ENCODE measurements around the gene BGLAP. TPM values are rescaled to one million over a fixed set of nuclear protein-coding genes. Genes with fewer than 3 reads are reported as not detected.

BGLAP gene
- total RNA-seq, 1 experiment from 2014 or later = 2.4 TPM

- no peaks in the 10 kb centered on the region for H3K9me3 ChIP-seq (ENCODE audit: control insufficient read depth, low read depth, low read length)
- no peak overlapping the region for H4K5ac ChIP-seq (ENCODE audit: insufficient read length, low read depth, low read length)
- no peaks in the 10 kb centered on the region for H4K20me1 ChIP-seq (ENCODE audit: control insufficient read depth, insufficient read depth, insufficient read length)
- H2BK15ac ChIP-seq (ENCODE audit: low read depth, low read length) = no peak overlapping the region
- DNase-seq = no peak
- H3K4me2 ChIP-seq (ENCODE audit: insufficient read depth, insufficient read length, low read length) = no peak overlapping the region
- H3K27me3 ChIP-seq (ENCODE audit: insufficient read depth, low read length) = no peaks in the 10 kb centered on the region; the same call in 1 of the 2 replicates
- no peak overlapping the region for H3K4ac ChIP-seq (ENCODE audit: low read depth, low read length)
- no peak overlapping the region for H3K9ac ChIP-seq (ENCODE audit: extremely low read depth, insufficient read length, low read length)
- H3K4me1 Mint-ChIP-seq = peaks cover 24 to 29% of the 10 kb centered on the region in 2 experiments
- no peak overlapping the region for H3K18ac ChIP-seq (ENCODE audit: insufficient read length, low read depth, low read length)
- peaks cover 12% of the 10 kb centered on the region for H3K23me2 ChIP-seq (ENCODE audit: insufficient read length, low read depth, low read length, poor library complexity, severe bottlenecking)
- no peak overlapping the region for H3K27ac ChIP-seq (ENCODE audit: insufficient read length, low read depth, low read length)
- no peak overlapping the region for H3K4me3 Mint-ChIP-seq
- 0 out of 7 replicates have a peak, but pooled peaks cover 0 to 5% (median 0%) of the 10 kb centered on the region in 3 experiments for H3K36me3 Mint-ChIP-seq (ENCODE audit: insufficient read depth in 1 of 3, low read depth in 3 of 3)
- no peak overlapping the region for H4K91ac ChIP-seq (ENCODE audit: insufficient read length, low read depth, low read length)
- peaks cover 14% of the 10 kb centered on the region for H3K79me2 ChIP-seq (ENCODE audit: insufficient read depth, low read length)
- H4K8ac ChIP-seq (replicated peaks; ENCODE audit: insufficient read length, low read depth, low read length) = no peak overlapping the region
- no peaks in the 10 kb centered on the region for H3K4me1 ChIP-seq (ENCODE audit: insufficient read depth, low read length)
- H2BK5ac ChIP-seq (ENCODE audit: insufficient read length, low read length) = no peak overlapping the region
- no CpG with 5 or more reads among the region's 21 CpGs for WGBS (ENCODE audit: extremely low coverage, insufficient read length, low lambda C conversion rate)
- no peak overlapping the region for H3K14ac ChIP-seq (ENCODE audit: insufficient read depth, low read length)
- H3K27me3 Mint-ChIP-seq (ENCODE audit: low read depth) = no peaks in the 10 kb centered on the region; the same call in 1 of the 2 replicates
- no peak for TF ChIP-seq CTCF (conservative IDR thresholded peaks at IDR 0.05)
- H3K23ac ChIP-seq (ENCODE audit: insufficient read length, low read depth, low read length) = no peak overlapping the region
- no peak overlapping the region for H3K56ac ChIP-seq (ENCODE audit: insufficient read length, low read depth, low read length)
- no peak overlapping the region for H2BK12ac ChIP-seq (ENCODE audit: insufficient read length, low read depth, low read length)
- no peak overlapping the region for H2AK5ac ChIP-seq (ENCODE audit: insufficient read length, low read length)
- no peaks in the 10 kb centered on the region for H3K9me3 Mint-ChIP-seq
- H2AFZ ChIP-seq (ENCODE audit: low read length) = no peak overlapping the region
- no peak overlapping the region for H3T11ph ChIP-seq (ENCODE audit: low read length)
- no peak overlapping the region for H2BK120ac ChIP-seq (ENCODE audit: low read depth, low read length, poor library complexity, severe bottlenecking)
- H3K79me1 ChIP-seq (ENCODE audit: insufficient read depth, low read depth, low read length, poor library complexity, severe bottlenecking) = no peaks in the 10 kb centered on the region
- H2BK20ac ChIP-seq (ENCODE audit: low read depth, low read length, poor library complexity, severe bottlenecking) = no peak overlapping the region
- H3K27ac Mint-ChIP-seq = no peak overlapping the region
These were observed 43.5 kb downstream of the BGLAP start for GRCh38 chr1:156285437-156285836.

All from H9 (cell line).